ENCODE results near the gene AGL.

DNA sequence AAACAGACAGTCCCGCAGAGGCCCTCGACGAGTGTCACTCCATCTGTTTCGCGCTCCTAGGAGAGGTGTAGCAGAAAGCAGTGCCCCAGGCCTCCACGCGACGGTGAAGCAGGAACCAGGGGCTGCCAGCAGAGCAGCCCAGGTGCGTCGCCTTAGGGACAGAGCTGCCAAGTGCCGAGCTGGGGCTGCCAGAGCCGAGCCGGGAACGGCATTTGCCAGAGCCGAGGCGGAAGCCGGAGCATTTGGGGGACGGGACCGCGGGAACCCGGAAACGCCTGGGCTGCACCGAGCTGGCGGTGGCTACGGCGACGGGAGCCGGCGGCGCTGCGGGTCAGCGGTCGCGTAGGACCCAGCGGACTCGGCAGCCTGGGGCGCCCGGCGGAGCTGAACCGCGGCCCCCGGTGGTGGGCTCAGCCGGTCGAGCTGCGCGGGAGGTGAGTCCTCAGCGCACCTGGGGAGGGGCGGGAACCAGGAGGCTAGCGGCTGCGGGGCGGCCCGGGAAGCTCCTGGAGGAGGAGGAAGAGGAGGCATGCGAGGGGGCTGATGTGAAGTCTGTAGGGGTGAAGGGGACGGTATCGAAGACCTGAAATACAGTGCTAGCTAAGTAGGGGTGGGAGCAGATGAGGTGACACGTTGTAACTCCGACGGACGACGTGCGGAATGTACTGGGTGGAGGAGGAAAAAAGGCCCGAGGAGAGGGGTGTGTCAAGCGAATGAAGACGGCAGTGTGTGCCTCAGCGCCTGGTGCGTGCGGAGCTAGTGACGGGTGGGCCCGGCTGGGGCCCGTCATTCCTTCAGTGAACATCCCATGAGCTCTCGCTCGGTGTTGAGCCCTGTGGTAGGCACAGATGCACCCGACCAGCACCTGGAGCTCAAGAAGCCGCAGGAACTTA lies 119.8 kb downstream of the AGL start, which contains the start of gene SLC35A3:
- TF ChIP-seq, protein P1, sequence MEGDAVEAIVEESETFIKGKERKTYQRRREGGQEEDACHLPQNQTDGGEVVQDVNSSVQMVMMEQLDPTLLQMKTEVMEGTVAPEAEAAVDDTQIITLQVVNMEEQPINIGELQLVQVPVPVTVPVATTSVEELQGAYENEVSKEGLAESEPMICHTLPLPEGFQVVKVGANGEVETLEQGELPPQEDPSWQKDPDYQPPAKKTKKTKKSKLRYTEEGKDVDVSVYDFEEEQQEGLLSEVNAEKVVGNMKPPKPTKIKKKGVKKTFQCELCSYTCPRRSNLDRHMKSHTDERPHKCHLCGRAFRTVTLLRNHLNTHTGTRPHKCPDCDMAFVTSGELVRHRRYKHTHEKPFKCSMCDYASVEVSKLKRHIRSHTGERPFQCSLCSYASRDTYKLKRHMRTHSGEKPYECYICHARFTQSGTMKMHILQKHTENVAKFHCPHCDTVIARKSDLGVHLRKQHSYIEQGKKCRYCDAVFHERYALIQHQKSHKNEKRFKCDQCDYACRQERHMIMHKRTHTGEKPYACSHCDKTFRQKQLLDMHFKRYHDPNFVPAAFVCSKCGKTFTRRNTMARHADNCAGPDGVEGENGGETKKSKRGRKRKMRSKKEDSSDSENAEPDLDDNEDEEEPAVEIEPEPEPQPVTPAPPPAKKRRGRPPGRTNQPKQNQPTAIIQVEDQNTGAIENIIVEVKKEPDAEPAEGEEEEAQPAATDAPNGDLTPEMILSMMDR (IDR thresholded peaks at IDR 0.05; ENCODE audit: low read length), result no peak
- TF ChIP-seq EZH2 (optimal IDR thresholded peaks at IDR 0.05; ENCODE audit: low read depth, low read length), result no peak
- no peak for TF ChIP-seq EZH2phosphoT487 (IDR thresholded peaks at IDR 0.05; ENCODE audit: low read length)
